SJSA1 (cell line): ENCODE results near the gene KLHL25. TPM values are rescaled to one million over a fixed set of nuclear protein-coding genes. Genes with fewer than 3 reads are reported as not detected.
"Not testable (repeated sequence)": the region's sequence is repeated elsewhere in the genome, so short reads cannot be mapped to it uniquely, and the experiment has no call there.

Experiments used
- DNase-seq, 2 experiments: peaks; one replicate each; pipeline ENCODE4 v3.0.0-alpha.2; 2015 to 2020; ENCODE audit warnings: low spot score in 2 of 2, low read depth in 1 of 2
- H3K27ac ChIP-seq: fragments of 250-450 bp; sonication (Bioruptor Pico); 2 replicates; pipeline ENCODE4 v1.5.1; 2020; ENCODE audit warnings: mild to moderate bottlenecking, moderate library complexity
- H3K27me3 ChIP-seq: fragments of 250-450 bp; sonication (Bioruptor Pico); replicated peaks from 2 replicates; pipeline ENCODE4 v1.5.1; 2020; ENCODE audit warnings: mild to moderate bottlenecking, moderate library complexity
- H3K36me3 ChIP-seq: fragments of 250-450 bp; sonication (Bioruptor Pico); 2 replicates; pipeline ENCODE4 v1.5.1; 2020; ENCODE audit warnings: mild to moderate bottlenecking
- H3K4me1 ChIP-seq: fragments of 250-450 bp; sonication (Bioruptor Pico); replicated peaks from 2 replicates; pipeline ENCODE4 v1.6.1; 2021; ENCODE audit warnings: mild to moderate bottlenecking
- H3K4me3 ChIP-seq: fragments of 250-450 bp; sonication (Bioruptor Pico); 2 replicates; pipeline ENCODE4 v1.5.1; 2020; ENCODE audit warnings: mild to moderate bottlenecking
- H3K9me3 ChIP-seq: fragments of 250-450 bp; sonication (Bioruptor Pico); replicated peaks from 2 replicates; pipeline ENCODE4 v1.5.1; 2020; ENCODE audit warnings: mild to moderate bottlenecking
- total RNA-seq: library from RNA; depleted of rRNA; stranded (reverse); fragments of >200 nt; shearing (Covaris generic); gene quantifications from 2 replicates; pipeline ENCODE4 v1.2.3, GENCODE V29; 2014; rRNA removed

Gene KLHL25, protein sequence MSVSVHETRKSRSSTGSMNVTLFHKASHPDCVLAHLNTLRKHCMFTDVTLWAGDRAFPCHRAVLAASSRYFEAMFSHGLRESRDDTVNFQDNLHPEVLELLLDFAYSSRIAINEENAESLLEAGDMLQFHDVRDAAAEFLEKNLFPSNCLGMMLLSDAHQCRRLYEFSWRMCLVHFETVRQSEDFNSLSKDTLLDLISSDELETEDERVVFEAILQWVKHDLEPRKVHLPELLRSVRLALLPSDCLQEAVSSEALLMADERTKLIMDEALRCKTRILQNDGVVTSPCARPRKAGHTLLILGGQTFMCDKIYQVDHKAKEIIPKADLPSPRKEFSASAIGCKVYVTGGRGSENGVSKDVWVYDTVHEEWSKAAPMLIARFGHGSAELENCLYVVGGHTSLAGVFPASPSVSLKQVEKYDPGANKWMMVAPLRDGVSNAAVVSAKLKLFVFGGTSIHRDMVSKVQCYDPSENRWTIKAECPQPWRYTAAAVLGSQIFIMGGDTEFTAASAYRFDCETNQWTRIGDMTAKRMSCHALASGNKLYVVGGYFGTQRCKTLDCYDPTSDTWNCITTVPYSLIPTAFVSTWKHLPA
- total RNA-seq, result 4.0 and 4.3 TPM in 2 replicates

DNA sequence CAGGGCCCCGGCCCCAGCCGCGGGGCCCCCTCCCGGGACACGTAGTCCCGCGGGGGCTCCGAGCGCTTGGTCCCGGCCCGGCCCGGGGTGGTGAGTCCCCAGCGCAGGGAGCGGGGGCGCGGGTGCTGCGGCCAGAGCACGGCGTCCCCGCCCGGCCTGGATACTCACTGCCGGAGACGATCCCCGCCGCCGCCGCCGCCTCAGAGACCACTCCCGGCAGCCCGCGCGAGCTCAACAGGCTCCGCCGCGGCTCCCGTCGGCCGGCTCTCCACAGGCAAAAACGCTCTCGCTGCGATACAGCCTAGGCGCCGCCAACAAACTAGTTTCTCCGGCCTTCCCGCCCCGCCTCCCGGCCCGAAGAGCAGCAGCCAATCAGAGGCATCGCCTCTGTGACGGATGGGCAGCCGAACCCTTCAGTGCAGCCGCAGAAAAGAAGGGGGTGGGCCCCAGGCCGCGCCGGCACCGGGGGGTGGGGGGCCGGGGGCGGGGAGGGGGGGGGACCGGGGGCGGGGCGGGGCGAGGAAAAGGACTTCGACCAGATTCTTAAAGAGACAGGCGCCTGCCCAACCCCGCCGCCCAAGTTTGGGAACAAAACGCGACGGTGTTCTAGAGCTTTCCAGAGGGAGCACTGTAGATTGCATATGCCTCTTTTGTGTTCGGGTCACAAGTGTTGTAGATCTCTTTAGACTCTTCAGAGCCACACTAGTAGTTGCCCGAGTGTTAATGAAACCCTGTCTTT is at the start of gene KLHL25:
TSS of gene KLHL25 (minus strand) at position 328 of the 739 bp plus-strand sequence. CDS start 25,115 bp downstream, outside the sequence.
- H3K9me3 ChIP-seq, result no peaks in the 10 kb centered on the region
- DNase-seq, result peak; percentile 90 to 95
- peak within 1 kb of the TSS; percentile 97 for H3K4me3 ChIP-seq
- peak within 1 kb of the TSS; percentile 47 for H3K27ac ChIP-seq
- H3K36me3 ChIP-seq, result peaks cover 5% of the 10 kb centered on the region
- no peaks in the 10 kb centered on the region for H3K27me3 ChIP-seq
- peaks cover 14% of the 10 kb centered on the region for H3K4me1 ChIP-seq

DNA sequence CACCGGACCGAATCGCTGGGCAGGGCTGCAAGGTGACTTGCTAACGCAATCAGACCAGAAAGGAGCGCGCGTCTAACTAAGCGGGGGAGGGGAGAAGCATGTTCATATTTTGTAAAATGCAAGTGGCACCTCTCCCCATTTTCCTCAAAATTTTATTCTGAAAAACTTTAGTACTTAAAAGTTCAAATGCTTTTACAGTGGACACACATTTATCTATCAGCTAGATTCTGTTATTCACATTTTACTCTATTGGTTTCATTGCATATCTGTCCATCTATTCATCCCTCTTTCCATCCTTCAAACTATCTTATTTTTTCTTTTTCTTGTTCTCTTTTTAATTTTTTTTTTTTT is 46.1 kb upstream of the KLHL25 start:
- Histone ChIP-seq H3K36me3 (no peaks in the 10 kb centered on the region), H3K27me3 (peaks cover 2% of the 10 kb centered on the region), H3K4me3 (no peak overlapping the region; the same call in 1 of the 2 replicates), H3K27ac (no peak overlapping the region), H3K9me3 (no peaks in the 10 kb centered on the region), H3K4me1 (peaks cover 12% of the 10 kb centered on the region)
- no peak for DNase-seq

DNA sequence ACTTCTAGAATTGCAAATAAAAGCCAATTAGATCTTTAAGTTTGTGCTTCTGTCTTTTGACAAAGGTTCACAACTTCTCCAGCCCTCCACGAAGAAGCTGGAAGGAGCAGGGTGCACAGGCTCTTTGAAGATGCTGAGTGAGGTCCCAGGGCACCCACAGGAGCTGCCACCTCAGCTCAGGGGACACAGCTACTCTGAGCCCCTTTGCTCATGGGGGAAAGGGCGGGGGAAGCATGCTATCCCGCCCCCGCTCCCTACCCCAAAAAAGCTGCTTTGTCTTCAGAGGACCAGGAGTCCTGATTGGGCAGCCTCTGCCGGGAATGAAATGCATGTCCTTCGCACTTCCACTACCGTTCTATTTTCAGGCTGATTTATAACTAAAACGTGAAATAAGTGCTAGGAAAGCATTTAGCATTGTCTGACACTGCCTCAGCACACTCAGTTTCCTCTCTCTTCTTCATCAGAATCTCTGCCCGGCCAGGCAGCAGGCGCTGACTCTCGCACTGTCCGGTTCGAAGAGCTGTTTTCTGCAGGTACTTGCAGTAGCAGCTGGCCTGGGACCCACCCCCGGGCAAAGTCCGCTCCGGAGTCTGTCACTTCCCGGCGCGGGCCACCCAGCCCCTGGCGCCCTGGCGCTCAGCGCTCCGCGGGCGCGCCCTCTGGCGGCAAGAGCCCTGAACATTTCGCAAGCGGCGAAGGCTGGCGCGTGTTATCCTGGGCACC is 45.5 kb upstream of the KLHL25 start:
- Histone ChIP-seq H3K4me1 (peaks cover 12% of the 10 kb centered on the region), H3K9me3 (no peaks in the 10 kb centered on the region), H3K36me3 (no peaks in the 10 kb centered on the region), H3K4me3 (peak overlapping the region; percentile 11; the same call in 1 of the 2 replicates), H3K27ac (no peak overlapping the region), H3K27me3 (no peaks in the 10 kb centered on the region)
- peak; percentile 59 to 81 for DNase-seq

DNA sequence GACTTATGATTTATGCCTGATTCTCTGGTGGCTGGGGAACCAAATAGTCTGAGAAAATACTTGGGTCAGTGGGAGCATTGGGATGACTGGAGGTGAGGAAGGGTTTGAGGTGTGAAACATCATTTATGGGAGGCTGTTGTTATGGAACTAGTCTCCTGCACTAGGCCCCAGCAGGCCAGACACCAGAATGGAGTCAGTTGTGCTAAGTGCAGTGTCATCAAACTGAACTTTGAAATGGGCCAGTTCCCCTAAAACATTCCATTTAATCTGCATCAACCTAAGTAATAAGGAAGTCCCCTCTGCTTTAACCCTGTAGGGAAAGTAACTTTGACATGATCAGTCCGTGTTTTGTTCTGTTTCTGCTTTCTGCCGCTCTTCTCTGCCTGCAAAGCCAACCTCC is 44.9 kb upstream of the KLHL25 start:
- Histone ChIP-seq H3K36me3 (no peaks in the 10 kb centered on the region), H3K4me1 (peaks cover 12% of the 10 kb centered on the region), H3K27me3 (no peaks in the 10 kb centered on the region), H3K4me3 (no peak overlapping the region), H3K27ac (no peak overlapping the region), H3K9me3 (no peaks in the 10 kb centered on the region)
- DNase-seq, result no peak

DNA sequence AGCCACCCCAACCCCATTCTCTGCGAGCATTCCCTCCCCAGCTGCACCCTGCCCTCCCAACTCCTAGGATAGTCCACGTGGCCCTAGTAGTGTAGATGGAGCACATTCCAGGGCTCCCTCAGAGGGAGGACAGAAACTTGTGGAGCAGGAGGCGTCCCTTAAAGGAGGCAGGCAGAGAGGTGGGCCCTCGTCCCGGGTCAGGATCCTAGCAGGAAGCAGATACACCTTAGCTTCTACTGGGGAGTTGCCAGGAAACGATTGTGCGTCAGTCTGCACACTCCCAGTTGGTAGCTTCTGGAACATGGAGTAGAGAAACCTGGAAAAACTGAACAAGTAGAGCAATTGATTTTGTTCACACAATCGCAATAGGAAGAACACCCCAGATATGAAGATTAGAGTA is 43.9 kb upstream of the KLHL25 start:
- Histone ChIP-seq H3K9me3 (no peaks in the 10 kb centered on the region), H3K4me1 (peaks cover 12% of the 10 kb centered on the region), H3K36me3 (no peaks in the 10 kb centered on the region), H3K4me3 (no peak overlapping the region), H3K27me3 (no peaks in the 10 kb centered on the region), H3K27ac (no peak overlapping the region)
- no peak for DNase-seq

DNA sequence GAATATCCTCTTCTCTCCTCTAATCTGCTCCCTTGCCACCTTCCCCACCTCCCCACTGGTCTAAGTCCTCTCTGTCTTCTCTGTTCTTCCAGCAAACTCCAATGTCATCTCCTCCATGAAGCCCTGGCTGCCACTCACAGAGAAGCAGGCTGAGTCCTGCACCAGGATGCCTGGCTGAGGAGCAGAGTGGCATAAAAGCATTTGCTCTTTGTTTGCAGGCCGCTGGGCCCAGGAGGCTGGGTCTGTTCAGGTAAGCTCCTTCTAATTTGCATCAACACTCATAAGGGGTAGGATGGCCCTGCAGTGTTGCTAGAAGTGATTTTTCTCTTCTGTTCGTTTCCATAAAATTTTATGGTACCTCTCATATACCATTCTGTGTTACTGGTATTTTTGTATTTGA is 43.2 kb upstream of the KLHL25 start:
- peaks cover 12% of the 10 kb centered on the region for H3K4me1 ChIP-seq
- no peak for DNase-seq
- H3K27ac ChIP-seq, result no peak overlapping the region
- H3K36me3 ChIP-seq, result no peaks in the 10 kb centered on the region
- H3K9me3 ChIP-seq, result no peaks in the 10 kb centered on the region
- H3K4me3 ChIP-seq, result no peak overlapping the region
- no peaks in the 10 kb centered on the region for H3K27me3 ChIP-seq

DNA sequence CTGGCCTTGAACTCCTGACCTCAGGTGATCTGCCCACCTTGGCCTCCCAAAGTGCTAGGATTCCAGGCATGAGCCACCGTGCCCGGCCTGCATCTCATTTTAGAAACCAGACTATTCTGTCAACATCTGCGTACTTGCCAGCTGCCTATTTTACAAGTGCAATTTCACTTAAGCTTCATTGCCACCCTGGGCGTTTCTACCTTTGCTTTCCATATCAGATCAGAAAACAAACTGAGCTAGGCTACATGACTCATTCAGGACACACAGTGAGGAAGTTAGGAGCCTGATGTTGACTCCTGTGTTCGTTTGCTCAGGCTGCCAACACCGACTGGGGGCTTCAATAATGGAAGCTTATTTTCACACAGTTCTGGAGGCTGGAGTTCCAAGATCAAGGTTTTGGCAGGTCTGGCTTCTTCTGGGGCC is 42.3 kb upstream of the KLHL25 start:
- Histone ChIP-seq H3K27ac (no peak overlapping the region), H3K36me3 (no peaks in the 10 kb centered on the region), H3K4me3 (no peak overlapping the region), H3K27me3 (no peaks in the 10 kb centered on the region), H3K9me3 (no peaks in the 10 kb centered on the region), H3K4me1 (peaks cover 12% of the 10 kb centered on the region)
- DNase-seq, result no peak

DNA sequence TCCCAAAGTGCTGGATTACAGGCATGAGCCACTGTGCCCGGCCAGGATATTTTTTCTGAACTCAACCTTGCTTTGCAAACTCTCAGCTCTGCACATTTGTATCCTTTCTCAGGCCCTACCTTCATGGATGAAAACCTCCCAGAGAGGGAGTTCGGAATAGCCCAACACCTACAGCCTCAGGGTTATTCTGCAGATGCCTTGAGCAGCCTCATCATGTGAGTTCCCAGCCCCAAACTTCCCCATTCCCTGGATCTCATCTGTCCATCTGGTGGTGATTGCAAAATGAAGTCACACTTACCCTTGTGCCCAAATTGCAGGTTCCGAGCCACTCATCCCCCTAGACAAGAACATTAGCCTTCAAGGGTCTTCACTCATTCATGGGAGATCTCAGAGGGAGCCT is 39.9 kb upstream of the KLHL25 start:
- H3K4me3 ChIP-seq, result no peak overlapping the region
- DNase-seq, result no peak
- no peaks in the 10 kb centered on the region for H3K36me3 ChIP-seq
- no peak overlapping the region for H3K27ac ChIP-seq
- no peaks in the 10 kb centered on the region for H3K9me3 ChIP-seq
- no peaks in the 10 kb centered on the region for H3K27me3 ChIP-seq
- H3K4me1 ChIP-seq, result peaks cover 4% of the 10 kb centered on the region; the same call in 1 of the 2 replicates

DNA sequence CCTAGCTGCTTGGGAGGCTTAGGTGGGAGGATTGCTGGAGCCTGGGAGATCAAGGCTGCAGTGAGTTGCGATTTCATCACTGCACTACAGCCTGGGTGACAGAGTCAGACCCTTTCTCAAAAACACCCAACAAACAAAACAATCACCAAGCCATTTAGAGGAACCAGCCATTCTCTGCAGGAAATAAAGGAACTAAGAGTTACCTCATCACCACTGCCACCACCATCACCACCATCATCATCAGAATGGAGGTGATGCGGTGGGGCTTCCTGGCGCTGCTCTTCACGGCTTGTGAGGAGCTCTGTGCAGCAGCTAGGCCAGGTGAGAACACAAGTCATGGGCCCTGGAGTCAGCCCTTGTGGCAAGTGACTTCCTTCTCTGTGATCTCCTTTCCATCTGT is 37.7 kb upstream of the KLHL25 start:
- Histone ChIP-seq H3K36me3 (no peaks in the 10 kb centered on the region), H3K27ac (no peak overlapping the region), H3K27me3 (no peaks in the 10 kb centered on the region), H3K9me3 (no peaks in the 10 kb centered on the region), H3K4me3 (no peak overlapping the region), H3K4me1 (peaks cover 4% of the 10 kb centered on the region; the same call in 1 of the 2 replicates)
- DNase-seq, result no peak

DNA sequence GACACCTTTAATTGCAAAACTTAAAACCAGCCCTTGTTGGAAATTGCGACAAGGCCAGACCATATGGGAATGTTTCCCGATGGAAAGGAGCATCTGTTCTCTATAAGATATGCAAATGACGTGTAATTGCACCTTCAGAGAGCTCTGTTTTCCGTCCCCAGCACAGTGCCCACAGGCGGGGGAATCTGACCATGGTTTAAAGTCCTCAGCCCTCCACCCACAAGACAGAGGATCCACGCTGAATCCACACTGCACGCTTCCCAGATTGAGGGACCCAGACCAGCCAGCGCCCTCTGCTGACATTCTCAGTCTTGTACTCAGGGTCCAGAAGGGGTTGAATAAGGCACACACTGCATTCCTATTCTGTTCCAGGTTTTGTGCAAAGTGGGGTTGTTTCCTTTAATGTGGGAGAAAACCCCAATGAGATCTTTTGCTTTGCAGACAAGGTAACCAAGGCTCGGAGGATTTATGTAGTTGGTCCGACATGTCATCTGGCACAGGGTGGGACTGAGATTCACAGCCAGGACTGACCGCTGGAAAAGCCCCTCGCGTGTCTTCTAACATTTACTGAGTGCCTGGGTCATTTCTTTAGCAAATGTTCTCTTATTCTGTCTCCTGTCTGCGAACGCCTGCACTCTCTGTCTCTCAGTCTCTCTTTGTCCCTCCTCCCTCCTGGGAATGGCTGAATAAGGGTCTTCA is 36.8 kb upstream of the KLHL25 start:
- no peaks in the 10 kb centered on the region for H3K4me1 ChIP-seq
- H3K27ac ChIP-seq, result no peak overlapping the region
- H3K4me3 ChIP-seq, result no peak overlapping the region
- no peaks in the 10 kb centered on the region for H3K36me3 ChIP-seq
- H3K9me3 ChIP-seq, result no peaks in the 10 kb centered on the region
- H3K27me3 ChIP-seq, result no peaks in the 10 kb centered on the region
- peak; percentile 25 to 54 for DNase-seq

DNA sequence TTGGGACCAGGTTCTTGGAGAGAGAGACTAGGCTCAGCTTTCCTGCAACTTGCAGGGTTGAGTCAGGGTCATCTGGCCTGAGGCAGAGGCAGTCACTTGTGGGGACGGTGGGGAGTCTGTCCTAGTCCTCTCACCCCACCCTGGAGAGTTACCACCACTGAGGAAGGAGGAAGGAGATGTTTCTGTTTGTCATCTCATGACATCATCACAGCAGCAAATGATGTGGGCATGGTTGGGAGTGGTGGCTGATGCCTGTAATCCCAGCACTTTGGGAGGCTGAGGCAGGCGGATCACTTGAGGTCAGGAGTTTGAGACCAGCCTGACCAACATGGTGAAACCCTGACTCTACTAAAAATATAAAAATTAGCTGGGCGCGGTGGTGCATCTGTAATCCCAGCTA is 35.0 kb upstream of the KLHL25 start:
- not testable (repeated sequence) for H3K36me3 ChIP-seq, H3K4me1 ChIP-seq, H3K27me3 ChIP-seq, H3K9me3 ChIP-seq, H3K27ac ChIP-seq, H3K4me3 ChIP-seq, DNase-seq

DNA sequence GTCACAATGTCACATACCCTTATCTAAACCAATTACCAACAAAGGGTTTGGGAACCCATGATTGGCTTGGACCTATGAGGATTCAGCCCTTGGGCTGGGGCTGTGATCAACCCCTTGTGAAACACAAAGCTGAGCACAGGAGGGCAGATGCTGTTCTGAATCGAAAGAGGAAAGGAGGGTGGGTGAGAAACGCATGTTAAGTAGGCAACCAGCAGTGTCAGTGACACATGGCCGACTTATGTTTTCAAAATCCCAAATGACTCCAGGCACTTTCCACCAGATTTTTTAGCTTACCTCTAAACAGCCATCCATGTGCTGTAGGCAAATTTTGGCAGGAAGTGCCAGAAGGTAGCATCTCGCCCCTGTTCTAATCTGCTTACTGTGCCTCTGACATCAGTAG is 34.1 kb upstream of the KLHL25 start:
- Histone ChIP-seq H3K36me3 (no peaks in the 10 kb centered on the region), H3K4me1 (no peaks in the 10 kb centered on the region), H3K27ac (no peak overlapping the region), H3K27me3 (no peaks in the 10 kb centered on the region), H3K4me3 (no peak overlapping the region), H3K9me3 (no peaks in the 10 kb centered on the region)
- no peak for DNase-seq

DNA sequence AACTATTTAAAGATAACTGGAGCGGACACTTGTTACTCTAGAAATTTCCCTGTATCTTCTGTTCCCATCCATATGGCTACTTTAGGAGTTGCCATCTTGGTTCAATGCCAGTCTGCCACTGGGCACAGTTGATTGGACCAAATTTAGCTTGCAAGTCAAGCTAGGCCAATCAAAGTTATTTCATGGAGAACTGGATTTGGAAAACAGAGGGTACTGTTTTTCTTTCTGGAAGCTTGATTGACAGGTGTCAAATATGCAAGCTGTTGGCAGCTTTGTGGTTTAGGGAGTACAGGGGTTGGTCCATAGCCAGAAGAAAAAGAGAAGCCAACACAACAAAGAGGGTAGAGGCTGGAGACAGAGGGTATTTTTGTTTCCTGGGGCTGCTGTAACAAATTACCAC is 33.4 kb upstream of the KLHL25 start:
- H3K27ac ChIP-seq, result no peak overlapping the region
- no peaks in the 10 kb centered on the region for H3K9me3 ChIP-seq
- no peaks in the 10 kb centered on the region for H3K27me3 ChIP-seq
- DNase-seq, result no peak
- H3K36me3 ChIP-seq, result no peaks in the 10 kb centered on the region
- no peaks in the 10 kb centered on the region for H3K4me1 ChIP-seq
- H3K4me3 ChIP-seq, result no peak overlapping the region
